ENCODE results near the gene MCC. TPM values are rescaled to one million over a fixed set of nuclear protein-coding genes. Genes with fewer than 3 reads are reported as not detected.

The MCC gene
- total and polyA plus RNA-seq, 2 experiments from 2014 or later: 3.4 to 8.8 TPM

- WGBS, 2 experiments (ENCODE audit: low coverage in 1 of 2, low lambda C conversion rate in 2 of 2, missing lambda C conversion rate in 2 of 2): 94 to 95% methylated on average over 9 of the region's 9 CpGs
- no peaks in the 10 kb centered on the region for H3K9me3 ChIP-seq (ENCODE audit: low read depth)
- in situ Hi-C loops (cut with MboI): no loop called here
Measured at GRCh38 chr5:113244966-113245365, 243.3 kb downstream of the MCC start.

GRCh38 chr5:113243349-113243664, 244.9 kb downstream of the MCC start:
- Histone ChIP-seq H3K27me3 (replicated peaks; ENCODE audit: insufficient read depth) (no peaks in the 10 kb centered on the region), H2AFZ (no peak overlapping the region), H3F3A (ENCODE audit: insufficient read depth) (peaks cover 13% of the 10 kb centered on the region; the same call in 1 of the 2 replicates), H4K20me1 (ENCODE audit: insufficient read depth) (no peaks in the 10 kb centered on the region), H3K4me1 (ENCODE audit: insufficient read depth) (peaks cover 24% of the 10 kb centered on the region), H3K9me2 (ENCODE audit: insufficient read depth) (peaks cover 3% of the 10 kb centered on the region; the same call in 1 of the 2 replicates), H3K27ac (no peak overlapping the region), H3K9ac (no peak overlapping the region), H3K36me3 (ENCODE audit: low read depth) (no peaks in the 10 kb centered on the region), H3K9me3 (ENCODE audit: low read depth) (no peaks in the 10 kb centered on the region), H3K4me3 (no peak overlapping the region), H3K4me2 (ENCODE audit: unreplicated experiment) (no peak overlapping the region), H3K79me2 (ENCODE audit: insufficient read depth) (no peaks in the 10 kb centered on the region)
- in situ Hi-C loops (cut with MboI): no loop called here
- TF ChIP-seq EZH2 (IDR thresholded peaks at IDR 0.05; ENCODE audit: insufficient read depth, poor library complexity, severe bottlenecking) (no peak), EZH2phosphoT487 (IDR thresholded peaks at IDR 0.05; ENCODE audit: insufficient read depth, low read depth) (no peak)
- 56 to 59% methylated on average over 2 of the region's 2 CpGs for WGBS, 2 experiments (ENCODE audit: low coverage in 1 of 2, low lambda C conversion rate in 2 of 2, missing lambda C conversion rate in 2 of 2)
- no peak for DNase-seq

More at GRCh38 chr5:113244966-113245365, 243.3 kb downstream of the MCC start:
- Histone ChIP-seq H3K9me2 (ENCODE audit: insufficient read depth) (peaks cover 3% of the 10 kb centered on the region; the same call in 1 of the 2 replicates), H3K4me1 (ENCODE audit: insufficient read depth) (peaks cover 29% of the 10 kb centered on the region), H3K79me2 (ENCODE audit: insufficient read depth) (no peaks in the 10 kb centered on the region), H3K4me3 (no peak overlapping the region), H4K20me1 (ENCODE audit: insufficient read depth) (no peaks in the 10 kb centered on the region), H3K4me2 (ENCODE audit: unreplicated experiment) (no peak overlapping the region), H3K27ac (no peak overlapping the region), H3F3A (ENCODE audit: insufficient read depth) (peaks cover 21% of the 10 kb centered on the region; the same call in 1 of the 2 replicates), H3K27me3 (replicated peaks; ENCODE audit: insufficient read depth) (no peaks in the 10 kb centered on the region), H3K36me3 (ENCODE audit: low read depth) (no peaks in the 10 kb centered on the region), H3K9ac (no peak overlapping the region), H2AFZ (no peak overlapping the region)
- TF ChIP-seq EZH2 (IDR thresholded peaks at IDR 0.05; ENCODE audit: insufficient read depth, poor library complexity, severe bottlenecking) (no peak), EZH2phosphoT487 (IDR thresholded peaks at IDR 0.05; ENCODE audit: insufficient read depth, low read depth) (no peak)
- no peak for DNase-seq

- Histone ChIP-seq H3K79me2 (ENCODE audit: insufficient read depth) (no peaks in the 10 kb centered on the region), H3K27ac (no peak overlapping the region)
- TF ChIP-seq EZH2phosphoT487 (IDR thresholded peaks at IDR 0.05; ENCODE audit: insufficient read depth, low read depth) (no peak), EZH2 (IDR thresholded peaks at IDR 0.05; ENCODE audit: insufficient read depth, poor library complexity, severe bottlenecking) (no peak)
Measured at GRCh38 chr5:113242481-113243348, 245.5 kb downstream of the MCC start.

GRCh38 chr5:113240951-113241726, 247.1 kb downstream of the MCC start:
- H3K9ac ChIP-seq: no peak overlapping the region
- H4K20me1 ChIP-seq (ENCODE audit: insufficient read depth): no peaks in the 10 kb centered on the region
- H3K4me2 ChIP-seq (ENCODE audit: unreplicated experiment): no peak overlapping the region
- H3K27me3 ChIP-seq (replicated peaks; ENCODE audit: insufficient read depth): no peaks in the 10 kb centered on the region
- H3K4me1 ChIP-seq (ENCODE audit: insufficient read depth): peaks cover 14% of the 10 kb centered on the region
- no peaks in the 10 kb centered on the region for H3K79me2 ChIP-seq (ENCODE audit: insufficient read depth)
- in situ Hi-C loops (cut with MboI): no loop called here
- no peaks in the 10 kb centered on the region for H3K36me3 ChIP-seq (ENCODE audit: low read depth)
- TF ChIP-seq EZH2 (IDR thresholded peaks at IDR 0.05; ENCODE audit: insufficient read depth, poor library complexity, severe bottlenecking): no peak
- TF ChIP-seq EZH2phosphoT487 (IDR thresholded peaks at IDR 0.05; ENCODE audit: insufficient read depth, low read depth): no peak
- H3K4me3 ChIP-seq: no peak overlapping the region
- DNase-seq: no peak
- 0 out of 2 replicates have a peak, but pooled peaks cover 3% of the 10 kb centered on the region for H3F3A ChIP-seq (ENCODE audit: insufficient read depth)
- H3K27ac ChIP-seq: no peak overlapping the region
- no peak overlapping the region for H2AFZ ChIP-seq
- 84 to 88% methylated on average over 3 of the region's 3 CpGs for WGBS, 2 experiments (ENCODE audit: low coverage in 1 of 2, low lambda C conversion rate in 2 of 2, missing lambda C conversion rate in 2 of 2)
- no peaks in the 10 kb centered on the region for H3K9me2 ChIP-seq (ENCODE audit: insufficient read depth)
- no peaks in the 10 kb centered on the region for H3K9me3 ChIP-seq (ENCODE audit: low read depth)

More at GRCh38 chr5:113242481-113243348, 245.5 kb downstream of the MCC start:
- no peak for DNase-seq
- no peak overlapping the region for H3K9ac ChIP-seq
- H3K9me3 ChIP-seq (ENCODE audit: low read depth): no peaks in the 10 kb centered on the region
- H3K27me3 ChIP-seq (replicated peaks; ENCODE audit: insufficient read depth): no peaks in the 10 kb centered on the region
- H3K36me3 ChIP-seq (ENCODE audit: low read depth): no peaks in the 10 kb centered on the region
- H3K4me3 ChIP-seq: no peak overlapping the region
- in situ Hi-C loops (cut with MboI): no loop called here
- H3F3A ChIP-seq (ENCODE audit: insufficient read depth): peaks cover 13% of the 10 kb centered on the region; the same call in 1 of the 2 replicates
- H3K4me2 ChIP-seq (ENCODE audit: unreplicated experiment): no peak overlapping the region
- H4K20me1 ChIP-seq (ENCODE audit: insufficient read depth): no peaks in the 10 kb centered on the region
- peaks cover 3% of the 10 kb centered on the region; the same call in 1 of the 2 replicates for H3K9me2 ChIP-seq (ENCODE audit: insufficient read depth)
- H2AFZ ChIP-seq: no peak overlapping the region
- H3K4me1 ChIP-seq (ENCODE audit: insufficient read depth): peaks cover 24% of the 10 kb centered on the region
- 59 to 61% methylated on average over 8 of the region's 8 CpGs for WGBS, 2 experiments (ENCODE audit: low coverage in 1 of 2, low lambda C conversion rate in 2 of 2, missing lambda C conversion rate in 2 of 2)
